Hindlimb muscle (tissue), 1 donor: ENCODE results near the gene HRH4. TPM values are rescaled to one million over a fixed set of nuclear protein-coding genes. Genes with fewer than 3 reads are reported as not detected.

ENCODE experiments used
- DNase-seq: peaks from one replicate; pipeline ENCODE4 v3.0.0-alpha.2; 2013
- polyA plus RNA-seq: library from polyadenylated mRNA; unstranded; fragments of 120-200 nt; gene quantifications from one replicate; pipeline ENCODE4 v1.2.1, GENCODE V29; 2013; ENCODE audit not compliant: insufficient read length

The HRH4 gene
- polyA plus RNA-seq, 1 donor, result 0.06 TPM

GRCh38 chr18:24466771-24467170 lies 6.3 kb downstream of the HRH4 start:
- no peak for DNase-seq

- no peak for DNase-seq
These were observed 9.7 kb downstream of the HRH4 start for GRCh38 chr18:24470022-24470618.

- no peak for DNase-seq
These were observed 10.4 kb downstream of the HRH4 start for GRCh38 chr18:24470805-24471204.

GRCh38 chr18:24472591-24472990 lies 12.2 kb downstream of the HRH4 start:
- DNase-seq, result no peak

- no peak for DNase-seq
These were observed 14.0 kb downstream of the HRH4 start for GRCh38 chr18:24474406-24474805.

GRCh38 chr18:24475926-24476589 lies 15.6 kb downstream of the HRH4 start:
- DNase-seq, result no peak

GRCh38 chr18:24479371-24479770 lies 18.9 kb downstream of the HRH4 start:
- DNase-seq, result no peak

- no peak for DNase-seq
These were observed 22.4 kb downstream of the HRH4 start for GRCh38 chr18:24482821-24483220.

GRCh38 chr18:24485681-24486080 lies 25.2 kb downstream of the HRH4 start:
- no peak for DNase-seq

GRCh38 chr18:24486684-24487083 lies 26.2 kb downstream of the HRH4 start:
- DNase-seq, result no peak

GRCh38 chr18:24488824-24489493 lies 28.5 kb downstream of the HRH4 start:
- DNase-seq, result peak; percentile 45

GRCh38 chr18:24490539-24490938 lies 30.1 kb downstream of the HRH4 start:
- DNase-seq, result no peak

- DNase-seq, result no peak
These were observed 31.7 kb downstream of the HRH4 start for GRCh38 chr18:24491927-24492834.

GRCh38 chr18:24494586-24494985 lies 34.1 kb downstream of the HRH4 start:
- DNase-seq, result no peak

- DNase-seq, result peak; percentile 56
These were observed 36.8 kb downstream of the HRH4 start for GRCh38 chr18:24497031-24497754.

- peak; percentile 60 for DNase-seq
These were observed 39.4 kb downstream of the HRH4 start for GRCh38 chr18:24499814-24500213.

GRCh38 chr18:24500217-24500616 lies 39.8 kb downstream of the HRH4 start:
- DNase-seq, result no peak

GRCh38 chr18:24500766-24501165 lies 40.3 kb downstream of the HRH4 start:
- no peak for DNase-seq

GRCh38 chr18:24502667-24503523 lies 42.5 kb downstream of the HRH4 start:
- DNase-seq, result no peak

GRCh38 chr18:24504401-24504800 lies 44.0 kb downstream of the HRH4 start:
- no peak for DNase-seq

GRCh38 chr18:24506175-24506574 lies 45.7 kb downstream of the HRH4 start:
- DNase-seq, result no peak
